ENCODE results near the gene CIDEC. TPM values are rescaled to one million over a fixed set of nuclear protein-coding genes. Genes with fewer than 3 reads are reported as not detected.

CIDEC gene
- total and polyA plus RNA-seq, 2 of the 13 experiments (the other 11 are each of a cell fraction or from before 2014, with no cell fraction given): 2.5 to 10.4 TPM

DNA sequence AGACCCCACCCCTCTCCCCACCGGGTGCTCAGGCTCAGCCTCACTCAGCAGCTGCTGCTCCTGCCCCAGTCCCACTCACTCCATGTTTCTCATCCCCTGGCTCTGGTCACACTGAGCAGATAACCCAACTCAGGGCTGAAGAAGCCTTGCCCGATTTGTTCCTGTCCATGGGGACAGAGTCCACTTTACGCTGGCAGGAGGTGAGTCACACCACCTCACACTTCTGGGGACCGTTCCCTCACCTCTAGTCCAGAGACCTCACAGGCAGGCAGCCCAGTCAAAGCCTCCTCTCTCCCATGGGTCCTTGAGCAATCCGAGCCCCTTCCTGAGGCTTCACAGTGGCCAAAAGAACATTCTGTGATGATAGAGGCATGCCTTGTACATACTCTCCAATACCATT lies 1.4 kb downstream of the CIDEC start (continued):
- TF ChIP-seq, protein P1, sequence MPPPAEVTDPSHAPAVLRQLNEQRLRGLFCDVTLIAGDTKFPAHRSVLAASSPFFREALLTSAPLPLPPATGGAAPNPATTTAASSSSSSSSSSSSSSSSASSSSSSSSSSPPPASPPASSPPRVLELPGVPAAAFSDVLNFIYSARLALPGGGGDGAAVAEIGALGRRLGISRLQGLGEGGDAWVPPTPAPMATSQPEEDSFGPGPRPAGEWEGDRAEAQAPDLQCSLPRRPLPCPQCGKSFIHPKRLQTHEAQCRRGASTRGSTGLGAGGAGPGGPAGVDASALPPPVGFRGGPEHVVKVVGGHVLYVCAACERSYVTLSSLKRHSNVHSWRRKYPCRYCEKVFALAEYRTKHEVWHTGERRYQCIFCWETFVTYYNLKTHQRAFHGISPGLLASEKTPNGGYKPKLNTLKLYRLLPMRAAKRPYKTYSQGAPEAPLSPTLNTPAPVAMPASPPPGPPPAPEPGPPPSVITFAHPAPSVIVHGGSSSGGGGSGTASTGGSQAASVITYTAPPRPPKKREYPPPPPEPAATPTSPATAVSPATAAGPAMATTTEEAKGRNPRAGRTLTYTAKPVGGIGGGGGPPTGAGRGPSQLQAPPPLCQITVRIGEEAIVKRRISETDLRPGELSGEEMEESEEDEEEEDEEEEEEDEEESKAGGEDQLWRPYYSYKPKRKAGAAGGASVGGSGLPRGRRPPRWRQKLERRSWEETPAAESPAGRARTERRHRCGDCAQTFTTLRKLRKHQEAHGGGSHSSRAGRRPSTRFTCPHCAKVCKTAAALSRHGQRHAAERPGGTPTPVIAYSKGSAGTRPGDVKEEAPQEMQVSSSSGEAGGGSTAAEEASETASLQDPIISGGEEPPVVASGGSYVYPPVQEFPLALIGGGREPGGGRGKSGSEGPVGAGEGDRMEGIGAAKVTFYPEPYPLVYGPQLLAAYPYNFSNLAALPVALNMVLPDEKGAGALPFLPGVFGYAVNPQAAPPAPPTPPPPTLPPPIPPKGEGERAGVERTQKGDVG (CRISPR knock-in tag; IDR thresholded peaks at IDR 0.05; ENCODE audit: borderline replicate concordance): no peak; the same call in 1 of the 2 replicates

DNA sequence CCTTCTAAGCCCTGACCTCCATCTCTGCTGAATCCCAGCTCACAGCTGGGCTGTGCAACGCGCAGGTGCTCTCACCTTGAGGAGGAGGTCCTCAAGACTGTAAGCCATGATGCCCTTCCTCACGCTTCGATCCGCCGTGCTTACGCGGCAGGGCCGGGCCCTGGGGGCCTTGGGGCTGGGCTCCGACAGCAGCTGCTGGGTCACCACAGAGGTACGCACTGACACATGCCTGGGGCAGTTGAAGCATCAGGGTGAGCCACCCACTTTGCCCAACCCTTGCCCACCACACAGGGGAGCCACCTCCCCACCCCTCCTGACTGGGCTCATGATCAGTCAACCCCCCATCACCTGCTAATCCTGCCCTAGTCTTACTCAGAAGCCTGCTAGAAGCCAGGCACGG lies 3.1 kb downstream of the CIDEC start:
- POLR2A ChIA-PET: interaction anchor here (1.0 to 3.2 kb wide), 2 partner anchors 13 to 40 kb away, joined by 3 to 9 read pairs; partner anchors contain the start of gene IL17RC
- TF ChIP-seq STAG1 (CRISPR knock-in tag; IDR thresholded peaks at IDR 0.05): peak; percentile 28; the same call in 1 of the 2 replicates
- TF ChIP-seq HNRNPUL1 (IDR thresholded peaks at IDR 0.05; ENCODE audit: low read depth, low read length): no peak
- no peak for TF ChIP-seq ZNF678 (CRISPR knock-in tag; IDR thresholded peaks at IDR 0.05)
- TF ChIP-seq, protein P2, sequence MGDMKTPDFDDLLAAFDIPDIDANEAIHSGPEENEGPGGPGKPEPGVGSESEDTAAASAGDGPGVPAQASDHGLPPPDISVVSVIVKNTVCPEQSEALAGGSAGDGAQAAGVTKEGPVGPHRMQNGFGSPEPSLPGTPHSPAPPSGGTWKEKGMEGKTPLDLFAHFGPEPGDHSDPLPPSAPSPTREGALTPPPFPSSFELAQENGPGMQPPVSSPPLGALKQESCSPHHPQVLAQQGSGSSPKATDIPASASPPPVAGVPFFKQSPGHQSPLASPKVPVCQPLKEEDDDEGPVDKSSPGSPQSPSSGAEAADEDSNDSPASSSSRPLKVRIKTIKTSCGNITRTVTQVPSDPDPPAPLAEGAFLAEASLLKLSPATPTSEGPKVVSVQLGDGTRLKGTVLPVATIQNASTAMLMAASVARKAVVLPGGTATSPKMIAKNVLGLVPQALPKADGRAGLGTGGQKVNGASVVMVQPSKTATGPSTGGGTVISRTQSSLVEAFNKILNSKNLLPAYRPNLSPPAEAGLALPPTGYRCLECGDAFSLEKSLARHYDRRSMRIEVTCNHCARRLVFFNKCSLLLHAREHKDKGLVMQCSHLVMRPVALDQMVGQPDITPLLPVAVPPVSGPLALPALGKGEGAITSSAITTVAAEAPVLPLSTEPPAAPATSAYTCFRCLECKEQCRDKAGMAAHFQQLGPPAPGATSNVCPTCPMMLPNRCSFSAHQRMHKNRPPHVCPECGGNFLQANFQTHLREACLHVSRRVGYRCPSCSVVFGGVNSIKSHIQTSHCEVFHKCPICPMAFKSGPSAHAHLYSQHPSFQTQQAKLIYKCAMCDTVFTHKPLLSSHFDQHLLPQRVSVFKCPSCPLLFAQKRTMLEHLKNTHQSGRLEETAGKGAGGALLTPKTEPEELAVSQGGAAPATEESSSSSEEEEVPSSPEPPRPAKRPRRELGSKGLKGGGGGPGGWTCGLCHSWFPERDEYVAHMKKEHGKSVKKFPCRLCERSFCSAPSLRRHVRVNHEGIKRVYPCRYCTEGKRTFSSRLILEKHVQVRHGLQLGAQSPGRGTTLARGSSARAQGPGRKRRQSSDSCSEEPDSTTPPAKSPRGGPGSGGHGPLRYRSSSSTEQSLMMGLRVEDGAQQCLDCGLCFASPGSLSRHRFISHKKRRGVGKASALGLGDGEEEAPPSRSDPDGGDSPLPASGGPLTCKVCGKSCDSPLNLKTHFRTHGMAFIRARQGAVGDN (CRISPR knock-in tag; IDR thresholded peaks at IDR 0.05): peak; percentile 25; the same call in 1 of the 2 replicates
- TF ChIP-seq ZSCAN31 (CRISPR knock-in tag; IDR thresholded peaks at IDR 0.05; ENCODE audit: low read depth): no peak
- no peak for TF ChIP-seq STAT5B (CRISPR knock-in tag; IDR thresholded peaks at IDR 0.05)
- TF ChIP-seq, protein P3, sequence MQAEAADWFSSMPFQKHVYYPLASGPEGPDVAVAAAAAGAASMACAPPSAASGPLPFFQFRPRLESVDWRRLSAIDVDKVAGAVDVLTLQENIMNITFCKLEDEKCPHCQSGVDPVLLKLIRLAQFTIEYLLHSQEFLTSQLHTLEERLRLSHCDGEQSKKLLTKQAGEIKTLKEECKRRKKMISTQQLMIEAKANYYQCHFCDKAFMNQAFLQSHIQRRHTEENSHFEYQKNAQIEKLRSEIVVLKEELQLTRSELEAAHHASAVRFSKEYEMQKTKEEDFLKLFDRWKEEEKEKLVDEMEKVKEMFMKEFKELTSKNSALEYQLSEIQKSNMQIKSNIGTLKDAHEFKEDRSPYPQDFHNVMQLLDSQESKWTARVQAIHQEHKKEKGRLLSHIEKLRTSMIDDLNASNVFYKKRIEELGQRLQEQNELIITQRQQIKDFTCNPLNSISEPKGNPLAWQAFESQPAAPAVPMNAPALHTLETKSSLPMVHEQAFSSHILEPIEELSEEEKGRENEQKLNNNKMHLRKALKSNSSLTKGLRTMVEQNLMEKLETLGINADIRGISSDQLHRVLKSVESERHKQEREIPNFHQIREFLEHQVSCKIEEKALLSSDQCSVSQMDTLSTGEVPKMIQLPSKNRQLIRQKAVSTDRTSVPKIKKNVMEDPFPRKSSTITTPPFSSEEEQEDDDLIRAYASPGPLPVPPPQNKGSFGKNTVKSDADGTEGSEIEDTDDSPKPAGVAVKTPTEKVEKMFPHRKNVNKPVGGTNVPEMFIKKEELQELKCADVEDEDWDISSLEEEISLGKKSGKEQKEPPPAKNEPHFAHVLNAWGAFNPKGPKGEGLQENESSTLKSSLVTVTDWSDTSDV (CRISPR knock-in tag; IDR thresholded peaks at IDR 0.05): no peak
- TF ChIP-seq, protein P4, sequence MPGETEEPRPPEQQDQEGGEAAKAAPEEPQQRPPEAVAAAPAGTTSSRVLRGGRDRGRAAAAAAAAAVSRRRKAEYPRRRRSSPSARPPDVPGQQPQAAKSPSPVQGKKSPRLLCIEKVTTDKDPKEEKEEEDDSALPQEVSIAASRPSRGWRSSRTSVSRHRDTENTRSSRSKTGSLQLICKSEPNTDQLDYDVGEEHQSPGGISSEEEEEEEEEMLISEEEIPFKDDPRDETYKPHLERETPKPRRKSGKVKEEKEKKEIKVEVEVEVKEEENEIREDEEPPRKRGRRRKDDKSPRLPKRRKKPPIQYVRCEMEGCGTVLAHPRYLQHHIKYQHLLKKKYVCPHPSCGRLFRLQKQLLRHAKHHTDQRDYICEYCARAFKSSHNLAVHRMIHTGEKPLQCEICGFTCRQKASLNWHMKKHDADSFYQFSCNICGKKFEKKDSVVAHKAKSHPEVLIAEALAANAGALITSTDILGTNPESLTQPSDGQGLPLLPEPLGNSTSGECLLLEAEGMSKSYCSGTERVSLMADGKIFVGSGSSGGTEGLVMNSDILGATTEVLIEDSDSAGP (CRISPR knock-in tag; IDR thresholded peaks at IDR 0.05; ENCODE audit: borderline replicate concordance): no peak
- TF ChIP-seq MED8 (CRISPR knock-in tag; IDR thresholded peaks at IDR 0.05; ENCODE audit: insufficient replicate concordance): no peak

More for the DNA sequence above, 3.1 kb downstream of the CIDEC start:
- Histone ChIP-seq H3K79me2 (ENCODE audit: insufficient read depth, low read length) (no peaks in the 10 kb centered on the region), H3K27ac (ENCODE audit: extremely low read length, insufficient read depth, low read length) (no peak overlapping the region), H3K4me3 (replicated peaks in 1 of 3; ENCODE audit: insufficient read depth in 1 of 3, low read depth in 2 of 3, low read length in 3 of 3) (no peak overlapping the region), H2AFZ (ENCODE audit: low read length) (no peak overlapping the region), H3K9ac (ENCODE audit: insufficient read depth, low read depth, low read length) (no peak overlapping the region), H4K20me1 (ENCODE audit: insufficient read depth, low read length) (no peaks in the 10 kb centered on the region), H3K36me3 (replicated peaks in 1 of 2; ENCODE audit: control insufficient read depth in 1 of 2, insufficient read depth in 2 of 2, low read length in 2 of 2) (no peaks in the 10 kb centered on the region), H3K9me3 (ENCODE audit: low read length) (no peaks in the 10 kb centered on the region), H3K27me3 (ENCODE audit: control insufficient read depth in 1 of 2, insufficient read depth in 2 of 2, low read length in 2 of 2) (no peaks in the 10 kb centered on the region), H3K4me1 (ENCODE audit: insufficient read depth, low read length) (peaks cover 34% of the 10 kb centered on the region), H3K4me2 (ENCODE audit: low read depth, low read length) (no peak overlapping the region)
- no peak for ATAC-seq
- intact Hi-C loops (cut with micrococcal nuclease; ENCODE audit: unreplicated experiment) (loop anchor here (5.0 kb wide), 1 partner anchor 40 kb away; the partner anchor contains the start of gene IL17RC), in situ Hi-C loops (cut with HindIII; ENCODE audit: extremely low pct_ligation_motif_present, low pct_unique_long_range_greater_than_20kb) (no loop called here)
- CTCF ChIA-PET (ENCODE audit: low intra/inter-chr PET ratio, low total read pairs): no interaction called here
- no peak for FAIRE-seq
- 93% methylated on average over 7 of the region's 12 CpGs for WGBS (ENCODE audit: low lambda C conversion rate)
- no peak for DNase-seq (ENCODE audit: low spot score)
- BruUV-seq (replicated peaks): no TSS peak

All from HepG2 (cell line).